GM12878 (cell line): ENCODE data around the gene C1orf35. TPM values are rescaled to one million over a fixed set of nuclear protein-coding genes. Genes with fewer than 3 reads are reported as not detected.

Experiments
- ATAC-seq: fragments of 200-7000 bp; cut with Tn5 transposase; 3 replicates; pipeline ENCODE4 v1.9.1; 2020; ENCODE audit warnings: mild to moderate bottlenecking, moderate library complexity
- BruUV-seq: library from RNA; stranded (reverse); fragments of 400-500 nt; replicated peaks from 2 replicates; lab custom pipeline; 2021; lab: Mats Ljungman, UMichigan
- CTCF ChIA-PET: fragments of 300-600 bp; sonication (Branson Sonifier 250); formaldehyde crosslinking; extraction: SDS; loops from one replicate; lab custom pipeline; 2021; ENCODE audit warnings: inconsistent platforms; lab: Yijun Ruan, JAX
- POLR2A ChIA-PET: fragments of 350-600 bp; formaldehyde crosslinking; extraction: SDS; loops from one replicate; lab custom pipeline; 2021; ENCODE audit warnings: inconsistent platforms; lab: Charles Lee
- RAD21 ChIA-PET: fragments of 300-600 bp; sonication (Branson Sonifier 250); formaldehyde crosslinking; loops from one replicate; lab custom pipeline; 2023; ENCODE audit warnings: antibody characterized with exemption; ENCODE audit not compliant: unreplicated experiment; lab: Charles Lee
- SMC1A ChIA-PET: fragments of 300-600 bp; sonication (Branson Sonifier 250); formaldehyde crosslinking; loops from one replicate; lab custom pipeline; 2023; ENCODE audit not compliant: unreplicated experiment, uncharacterized antibody; lab: Charles Lee
- DNase-seq: peaks from one replicate; pipeline ENCODE4 v3.0.0-alpha.2; 2011; ENCODE audit warnings: low read depth, low spot score
- FAIRE-seq: peaks from 3 replicates; lab custom pipeline; 2011; peaks lifted over from hg19 to GRCh38; lab: Jason Lieb, UNC
- H2AFZ ChIP-seq: 2 replicates; pipeline ENCODE4 v1.6.0; 2011; ENCODE audit warnings: low read depth, low read length, control low read depth; ENCODE audit not compliant: control insufficient read depth
- H3K27ac ChIP-seq: 2 replicates; pipeline ENCODE4 v1.5.1; 2011; ENCODE audit warnings: control low read depth; ENCODE audit not compliant: control insufficient read depth, insufficient read depth
- H3K27me3 ChIP-seq, 2 experiments: replicated peaks in 1 of 2; 2 replicates each; pipeline versions ENCODE4 v1.6.0 to v1.6.1; 2011; ENCODE audit warnings: low read length in 1 of 2; ENCODE audit not compliant: control insufficient read depth in 2 of 2, insufficient read depth in 2 of 2
- H3K36me3 ChIP-seq, 2 experiments: 2 replicates each; pipeline ENCODE4 v1.5.1; 2011; ENCODE audit warnings: low read length in 1 of 2; ENCODE audit not compliant: control insufficient read depth in 2 of 2, insufficient read depth in 2 of 2
- H3K4me1 ChIP-seq: 2 replicates; pipeline ENCODE4 v1.6.1; 2011; ENCODE audit warnings: mild to moderate bottlenecking, low read length, moderate library complexity, mixed read lengths; ENCODE audit not compliant: control insufficient read depth, insufficient read depth
- H3K4me2 ChIP-seq: 2 replicates; pipeline ENCODE4 v1.6.0; 2011; ENCODE audit warnings: control low read depth; ENCODE audit not compliant: control insufficient read depth, insufficient read depth
- H3K4me3 ChIP-seq: fragments of 200-600 bp; sonication (generic); 2 replicates; pipeline ENCODE4 v1.5.1; 2016
- H3K79me2 ChIP-seq: 2 replicates; pipeline ENCODE4 v1.6.0; 2011; ENCODE audit warnings: low read length; ENCODE audit not compliant: control insufficient read depth, insufficient read depth
- H3K9ac ChIP-seq: 2 replicates; pipeline ENCODE4 v1.8.0; 2011; ENCODE audit warnings: low read length, control low read depth, mixed read lengths; ENCODE audit not compliant: control insufficient read depth, insufficient read depth
- H3K9me3 ChIP-seq: replicated peaks from 3 replicates; pipeline ENCODE4 v1.5.1; 2011; ENCODE audit warnings: mild to moderate bottlenecking, low read length; ENCODE audit not compliant: control insufficient read depth, insufficient read depth
- H4K20me1 ChIP-seq: 2 replicates; pipeline ENCODE4 v1.6.0; 2011; ENCODE audit not compliant: control insufficient read depth, insufficient read depth
- BHLHE40 ChIP-seq, 2 experiments: fragments of 450-650 bp in 1 of 2; IDR thresholded peaks; 2 replicates each; pipeline ENCODE4 v1.6.1; 2011 to 2017; ENCODE audit warnings: low read depth in 2 of 2, borderline replicate concordance in 1 of 2, improper control_type of control experiment in 1 of 2, low read length in 1 of 2, mild to moderate bottlenecking in 1 of 2
- BRCA1 ChIP-seq: IDR thresholded peaks from 2 replicates; pipeline ENCODE4 v1.6.1; 2011; ENCODE audit warnings: low read depth, low read length, improper control_type of control experiment
- CBX5 ChIP-seq: sonication (generic); IDR thresholded peaks from 2 replicates; pipeline ENCODE4 v1.6.1; 2016; ENCODE audit warnings: low read depth, moderate library complexity, mild to moderate bottlenecking, inconsistent platforms
- CHD2 ChIP-seq: IDR thresholded peaks from 2 replicates; pipeline ENCODE4 v1.6.1; 2011; ENCODE audit warnings: low read depth, low read length, improper control_type of control experiment, borderline replicate concordance
- ELK1 ChIP-seq: IDR thresholded peaks from 2 replicates; pipeline ENCODE4 v1.6.1; 2012; ENCODE audit warnings: low read depth, low read length, improper control_type of control experiment
- EZH2 ChIP-seq: IDR thresholded peaks from 2 replicates; pipeline ENCODE4 v1.6.1; 2012; ENCODE audit warnings: low read depth, mild to moderate bottlenecking, control low read depth, inconsistent platforms, low read length, borderline replicate concordance; ENCODE audit not compliant: control insufficient read depth
- JUNB ChIP-seq: IDR thresholded peaks from 2 replicates; pipeline ENCODE4 v1.6.1; 2016; ENCODE audit warnings: antibody characterized with exemption, mild to moderate bottlenecking
- MXI1 ChIP-seq: fragments of 150-350 bp; IDR thresholded peaks from 2 replicates; pipeline ENCODE4 v1.6.1; 2011; ENCODE audit warnings: low read depth, mild to moderate bottlenecking, inconsistent platforms, low read length, improper control_type of control experiment
- NFIC ChIP-seq: IDR thresholded peaks from 2 replicates; pipeline ENCODE4 v1.6.1; 2012; ENCODE audit warnings: low read depth, mild to moderate bottlenecking, inconsistent platforms, low read length, moderate library complexity
- NFYA ChIP-seq: IDR thresholded peaks from 2 replicates; pipeline ENCODE4 v1.6.1; 2011; ENCODE audit warnings: low read depth, mild to moderate bottlenecking, low read length, improper control_type of control experiment, borderline replicate concordance
- PKNOX1 ChIP-seq: fragments of 450-650 bp; IDR thresholded peaks from 2 replicates; pipeline ENCODE4 v1.6.1; 2016; ENCODE audit warnings: mild to moderate bottlenecking
- POU2F2 ChIP-seq: IDR thresholded peaks from 3 replicates; pipeline ENCODE4 v1.6.1; 2011; ENCODE audit warnings: low read depth, mild to moderate bottlenecking, low read length, borderline replicate concordance
- SIX5 ChIP-seq: IDR thresholded peaks from 2 replicates; pipeline ENCODE4 v1.6.1; 2011; ENCODE audit warnings: mild to moderate bottlenecking, low read depth, low read length, moderate library complexity; ENCODE audit not compliant: severe bottlenecking
- TCF3 ChIP-seq: IDR thresholded peaks from 2 replicates; pipeline ENCODE4 v1.6.1; 2012; ENCODE audit warnings: low read depth, mild to moderate bottlenecking, low read length, borderline replicate concordance; ENCODE audit not compliant: insufficient read depth
- ZNF274 ChIP-seq: IDR thresholded peaks from one replicate; pipeline ENCODE4 v1.8.0; 2011; ENCODE audit not compliant: insufficient read length, insufficient read depth
- WGBS: methylation state at CpG from one replicate; pipeline ENCODE4 v1.1.6; 2016; ENCODE audit warnings: low lambda C conversion rate; ENCODE audit not compliant: insufficient replicate concordance, insufficient coverage; ENCODE audit errors: missing lambda C conversion rate; 5-methylcytosine and 5-hydroxymethylcytosine counted together
- in situ Hi-C: fragments of 300-500 bp; cut with MboI; formaldehyde crosslinking; loops from 9 replicates; pipeline ENCODE4 v1.14.3; 2018; ENCODE audit warnings: mixed read lengths
- intact Hi-C: fragments of 100-400 bp; cut with micrococcal nuclease; formaldehyde crosslinking; loops from one replicate; pipeline ENCODE4 v1.14.2; 2022; ENCODE audit not compliant: unreplicated experiment
- polyA plus RNA-seq, 11 experiments: library from polyadenylated mRNA; depleted of rRNA in 4 of 11; unstranded in 6 of 11; stranded (reverse) in 5 of 11; fragments of >200 nt; fragmentation: Nextera tagmentation in 4 of 11; fragmentation: Illumina TruSeq in 1 of 11; extraction: Ambion mirVana in 4 of 11; extraction: Trizol in 1 of 11; gene quantifications; 1 replicate in 1 of 11; 2 replicates in 10 of 11; pipeline versions ENCODE4 v1.2.1 to v1.2.3, GENCODE V29; 2011 to 2016; ENCODE audit warnings: inconsistent platforms in 2 of 11, missing spikeins in 2 of 11, low read depth in 1 of 11
- total RNA-seq, 4 experiments: library from RNA; depleted of rRNA in 3 of 4; stranded (reverse); fragments of >200 nt in 3 of 4; fragmentation: Illumina TruSeq in 1 of 4; extraction: Trizol in 1 of 4; gene quantifications; 2 replicates each; pipeline versions ENCODE4 v1.2.1 to v1.2.3, GENCODE V29; 2013 to 2021
- TF ChIP-seq, protein P1 (sequence below): fragments of 450-650 bp; conservative IDR thresholded peaks from 2 replicates; pipeline ENCODE4 v1.6.1; 2017; ENCODE audit warnings: mild to moderate bottlenecking, moderate library complexity

The C1orf35 gene
- total and polyA plus RNA-seq, 10 of the 15 experiments (the other 5 are each of a cell fraction or from before 2014, with no cell fraction given), result 2.5 to 27.0 (median 10.6) TPM

DNA sequence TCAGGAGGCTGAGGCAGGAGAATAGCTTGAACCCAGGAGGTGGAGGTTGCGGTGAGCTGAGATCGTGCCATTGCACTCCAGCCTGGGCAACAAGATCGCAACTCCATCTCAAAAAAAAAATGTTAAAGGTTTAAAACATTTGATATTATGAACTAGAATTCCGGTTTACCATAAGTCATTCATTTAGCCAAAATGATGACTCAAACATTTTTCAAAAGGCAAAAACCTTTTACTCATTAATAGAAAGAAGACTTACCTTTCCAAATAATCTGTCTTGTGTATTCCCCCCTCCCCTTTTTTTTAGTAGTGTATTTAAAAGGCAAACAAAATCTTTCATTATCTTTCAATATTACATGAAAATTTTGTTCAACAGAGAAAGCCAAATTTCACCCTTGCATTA, 14.2 kb upstream of the C1orf35 start:
- CTCF ChIA-PET, result no interaction called here
- no TSS peak for BruUV-seq
- DNase-seq (no peak), FAIRE-seq (no peak), ATAC-seq (no peak)
- SMC1A ChIA-PET, result no interaction called here
- Histone ChIP-seq H3K79me2 (no peaks in the 10 kb centered on the region), H3K9ac (no peak overlapping the region), H3K27me3 (no peaks in the 10 kb centered on the region), H3K4me1 (no peaks in the 10 kb centered on the region; the same call in 1 of the 2 replicates), H3K36me3 (no peaks in the 10 kb centered on the region), H2AFZ (no peak overlapping the region), H3K9me3 (no peaks in the 10 kb centered on the region; the same call in 2 of the 3 replicates), H3K4me2 (no peak overlapping the region), H3K4me3 (no peak overlapping the region), H3K27ac (no peak overlapping the region), H4K20me1 (no peaks in the 10 kb centered on the region)
- RAD21 ChIA-PET, result no interaction called here
- intact Hi-C loops (no loop called here), in situ Hi-C loops (no loop called here)
- WGBS, result 86% methylated on average over 4 of the region's 4 CpGs
- POLR2A ChIA-PET, result no interaction called here
- TF ChIP-seq BHLHE40 (IDR thresholded peaks at IDR 0.05; ENCODE audit: borderline replicate concordance in 1 of 2, low read depth in 2 of 2, low read length in 1 of 2) (no peak), CBX5 (no peak), PKNOX1 (no peak), CHD2 (no peak), NFYA (no peak), POU2F2 (no peak), ELK1 (no peak), NFIC (no peak), BRCA1 (no peak), ZNF274 (no peak), TCF3 (no peak), SIX5 (no peak), MXI1 (no peak), EZH2 (no peak), JUNB (no peak)
- TF ChIP-seq, protein P1, sequence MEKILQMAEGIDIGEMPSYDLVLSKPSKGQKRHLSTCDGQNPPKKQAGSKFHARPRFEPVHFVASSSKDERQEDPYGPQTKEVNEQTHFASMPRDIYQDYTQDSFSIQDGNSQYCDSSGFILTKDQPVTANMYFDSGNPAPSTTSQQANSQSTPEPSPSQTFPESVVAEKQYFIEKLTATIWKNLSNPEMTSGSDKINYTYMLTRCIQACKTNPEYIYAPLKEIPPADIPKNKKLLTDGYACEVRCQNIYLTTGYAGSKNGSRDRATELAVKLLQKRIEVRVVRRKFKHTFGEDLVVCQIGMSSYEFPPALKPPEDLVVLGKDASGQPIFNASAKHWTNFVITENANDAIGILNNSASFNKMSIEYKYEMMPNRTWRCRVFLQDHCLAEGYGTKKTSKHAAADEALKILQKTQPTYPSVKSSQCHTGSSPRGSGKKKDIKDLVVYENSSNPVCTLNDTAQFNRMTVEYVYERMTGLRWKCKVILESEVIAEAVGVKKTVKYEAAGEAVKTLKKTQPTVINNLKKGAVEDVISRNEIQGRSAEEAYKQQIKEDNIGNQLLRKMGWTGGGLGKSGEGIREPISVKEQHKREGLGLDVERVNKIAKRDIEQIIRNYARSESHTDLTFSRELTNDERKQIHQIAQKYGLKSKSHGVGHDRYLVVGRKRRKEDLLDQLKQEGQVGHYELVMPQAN, result no peak
